Stimulated activated naive CD8-positive, alpha-beta T cell treated with anti-CD3 and anti-CD28 coated beads, Interleukin-15, Interleukin-2, amounts not matched to agents 100 ng/mL and 50 ng/mL, for 24 hours (primary cell): Measurements from ENCODE around the gene USF1.

Experiments
- H3K27ac Mint-ChIP-seq: one replicate; pipeline ENCODE4 v1.8.0; 2021; ENCODE audit warnings: mild to moderate bottlenecking, mixed read lengths
- H3K27me3 Mint-ChIP-seq: one replicate; pipeline ENCODE4 v1.8.0; 2021; ENCODE audit warnings: mixed read lengths
- H3K36me3 Mint-ChIP-seq: one replicate; pipeline ENCODE4 v1.8.0; 2021; ENCODE audit warnings: low read depth, mixed read lengths
- H3K4me1 Mint-ChIP-seq: one replicate; pipeline ENCODE4 v1.8.0; 2021; ENCODE audit warnings: low read depth, mixed read lengths
- H3K4me3 Mint-ChIP-seq: one replicate; pipeline ENCODE4 v1.8.0; 2021; ENCODE audit warnings: mild to moderate bottlenecking, mixed read lengths
- H3K9me3 Mint-ChIP-seq: one replicate; pipeline ENCODE4 v1.8.0; 2021; ENCODE audit warnings: mixed read lengths

The USF1 gene, protein sequence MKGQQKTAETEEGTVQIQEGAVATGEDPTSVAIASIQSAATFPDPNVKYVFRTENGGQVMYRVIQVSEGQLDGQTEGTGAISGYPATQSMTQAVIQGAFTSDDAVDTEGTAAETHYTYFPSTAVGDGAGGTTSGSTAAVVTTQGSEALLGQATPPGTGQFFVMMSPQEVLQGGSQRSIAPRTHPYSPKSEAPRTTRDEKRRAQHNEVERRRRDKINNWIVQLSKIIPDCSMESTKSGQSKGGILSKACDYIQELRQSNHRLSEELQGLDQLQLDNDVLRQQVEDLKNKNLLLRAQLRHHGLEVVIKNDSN

DNA sequence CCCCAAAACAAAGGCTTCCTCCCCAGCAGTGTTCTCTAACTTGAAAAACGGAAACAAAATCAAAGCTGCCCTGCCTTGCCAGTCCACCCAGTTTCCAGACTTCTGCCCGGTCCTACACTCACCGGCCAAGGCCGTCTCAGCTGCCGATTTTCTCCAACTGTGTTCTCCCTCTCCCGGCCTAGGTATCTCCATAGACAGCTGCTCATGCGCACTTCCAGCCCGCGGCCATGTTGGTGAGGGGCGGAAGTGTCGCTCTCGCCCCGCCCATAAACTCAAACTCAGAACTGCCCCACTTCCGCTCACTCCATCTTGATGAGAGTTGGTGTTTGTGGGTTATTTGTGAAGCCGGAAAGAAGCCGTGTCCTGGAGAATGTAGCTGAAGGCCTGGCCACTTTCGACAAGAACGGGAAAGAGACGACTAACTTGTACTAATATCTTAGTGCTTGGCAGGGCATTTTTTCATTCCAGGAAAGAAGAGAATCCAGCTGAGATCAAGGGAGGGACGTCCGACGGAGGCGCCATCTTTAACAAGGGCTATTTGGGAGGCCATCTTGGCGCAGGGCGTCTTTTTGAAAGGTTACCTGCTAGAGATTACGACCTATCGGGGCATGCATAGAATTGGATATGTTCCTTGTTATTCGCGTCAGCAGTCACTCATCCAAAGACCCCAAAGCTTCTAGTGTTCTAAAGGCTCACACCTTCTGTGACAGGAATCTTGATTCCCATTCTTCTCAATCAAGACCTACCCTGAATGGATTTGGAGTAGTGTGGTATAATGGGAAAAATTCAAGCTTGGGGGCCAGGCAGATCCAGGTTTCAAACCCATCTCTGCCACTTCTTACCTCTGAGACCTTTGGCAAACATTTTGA lies at the start of gene USF1:
TSS of gene USF1 (minus strand) at position 242 of the 869 bp plus-strand sequence. CDS start 2,702 bp downstream, outside the sequence.
- H3K27ac Mint-ChIP-seq: peak within 1 kb of the TSS; percentile 96
- H3K4me1 Mint-ChIP-seq: peaks cover 41% of the 10 kb centered on the region
- peaks cover 60% of the 10 kb centered on the region for H3K36me3 Mint-ChIP-seq

DNA sequence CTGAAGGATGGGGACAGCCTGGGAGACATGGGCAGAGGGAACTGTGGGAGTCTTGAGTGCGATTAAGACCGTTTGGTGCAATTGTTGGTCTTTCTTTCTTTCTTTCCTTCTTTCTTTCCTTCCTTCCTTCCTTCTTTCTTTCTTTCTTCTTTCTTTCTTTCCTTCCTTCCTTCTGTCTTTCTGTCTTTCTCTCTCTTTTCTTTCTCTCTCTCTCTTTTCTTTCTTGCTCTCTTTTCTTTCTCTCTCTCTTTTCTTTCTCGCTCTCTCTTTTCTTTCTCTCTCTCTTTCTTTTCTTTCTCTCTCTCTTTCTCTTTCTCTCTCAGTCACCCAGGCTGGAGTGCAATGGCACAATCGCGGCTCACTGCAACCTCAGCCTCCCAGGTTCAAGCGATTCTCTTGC lies 49.5 kb upstream of the USF1 start:
- Mint-ChIP-seq H3K27me3 (no peaks in the 10 kb centered on the region), H3K27ac (no peak overlapping the region), H3K4me1 (peaks cover 79% of the 10 kb centered on the region), H3K36me3 (peaks cover 8% of the 10 kb centered on the region), H3K9me3 (no peaks in the 10 kb centered on the region), H3K4me3 (no peak overlapping the region)

More for the DNA sequence above, at the start of gene USF1:
- H3K9me3 Mint-ChIP-seq: no peaks in the 10 kb centered on the region
- H3K4me3 Mint-ChIP-seq: peak within 1 kb of the TSS; percentile 88
- no peaks in the 10 kb centered on the region for H3K27me3 Mint-ChIP-seq

DNA sequence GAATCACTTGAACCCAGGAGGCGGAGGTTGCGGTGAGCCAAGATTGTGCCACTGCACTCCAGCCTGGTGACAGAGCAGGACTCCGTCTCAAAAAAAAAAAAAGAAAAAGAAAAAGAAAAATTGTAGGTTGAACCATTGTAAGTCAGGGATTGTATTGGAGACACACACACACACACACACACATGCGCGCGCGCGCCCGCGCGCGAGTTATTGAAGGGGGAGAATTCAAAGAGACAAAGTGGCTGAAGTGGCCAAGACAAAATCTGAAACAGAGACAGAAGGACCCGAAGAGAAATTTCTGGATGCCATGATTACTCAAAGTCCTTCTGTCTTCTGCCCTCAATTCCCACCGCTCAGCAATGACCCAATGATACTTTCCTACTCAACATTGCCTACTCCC lies 48.7 kb upstream of the USF1 start:
- Mint-ChIP-seq H3K27ac (no peak overlapping the region), H3K4me3 (no peak overlapping the region)

DNA sequence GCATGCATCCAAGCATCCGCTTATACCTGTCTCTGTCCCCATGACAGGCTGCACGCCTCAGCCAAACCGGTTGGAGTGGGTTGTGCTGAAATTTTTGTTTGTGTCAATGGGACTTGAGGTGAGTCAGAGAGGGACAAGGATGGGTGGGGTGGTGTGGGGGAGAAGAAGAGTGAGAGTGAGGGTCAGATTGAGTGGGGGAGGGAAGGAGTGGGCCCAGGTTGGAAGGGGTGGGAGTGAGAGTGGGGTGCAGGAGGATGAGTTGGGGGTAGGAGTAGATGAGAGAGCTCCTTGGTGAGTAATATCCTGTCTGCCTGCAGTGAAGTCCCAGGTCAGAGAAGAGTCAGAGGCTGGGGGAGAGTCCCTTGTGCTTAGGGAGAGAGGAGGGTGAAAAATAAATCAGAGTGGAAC lies 46.8 kb upstream of the USF1 start:
- peaks cover 61% of the 10 kb centered on the region for H3K4me1 Mint-ChIP-seq
- no peaks in the 10 kb centered on the region for H3K9me3 Mint-ChIP-seq
- H3K27me3 Mint-ChIP-seq: no peaks in the 10 kb centered on the region
- H3K27ac Mint-ChIP-seq: peak overlapping the region; percentile 16
- peak overlapping the region; percentile 21 for H3K4me3 Mint-ChIP-seq
- no peaks in the 10 kb centered on the region for H3K36me3 Mint-ChIP-seq

More for the DNA sequence above, 48.7 kb upstream of the USF1 start:
- Mint-ChIP-seq H3K27me3 (no peaks in the 10 kb centered on the region), H3K36me3 (peaks cover under 1% of the 10 kb centered on the region), H3K4me1 (peaks cover 74% of the 10 kb centered on the region), H3K9me3 (no peaks in the 10 kb centered on the region)

DNA sequence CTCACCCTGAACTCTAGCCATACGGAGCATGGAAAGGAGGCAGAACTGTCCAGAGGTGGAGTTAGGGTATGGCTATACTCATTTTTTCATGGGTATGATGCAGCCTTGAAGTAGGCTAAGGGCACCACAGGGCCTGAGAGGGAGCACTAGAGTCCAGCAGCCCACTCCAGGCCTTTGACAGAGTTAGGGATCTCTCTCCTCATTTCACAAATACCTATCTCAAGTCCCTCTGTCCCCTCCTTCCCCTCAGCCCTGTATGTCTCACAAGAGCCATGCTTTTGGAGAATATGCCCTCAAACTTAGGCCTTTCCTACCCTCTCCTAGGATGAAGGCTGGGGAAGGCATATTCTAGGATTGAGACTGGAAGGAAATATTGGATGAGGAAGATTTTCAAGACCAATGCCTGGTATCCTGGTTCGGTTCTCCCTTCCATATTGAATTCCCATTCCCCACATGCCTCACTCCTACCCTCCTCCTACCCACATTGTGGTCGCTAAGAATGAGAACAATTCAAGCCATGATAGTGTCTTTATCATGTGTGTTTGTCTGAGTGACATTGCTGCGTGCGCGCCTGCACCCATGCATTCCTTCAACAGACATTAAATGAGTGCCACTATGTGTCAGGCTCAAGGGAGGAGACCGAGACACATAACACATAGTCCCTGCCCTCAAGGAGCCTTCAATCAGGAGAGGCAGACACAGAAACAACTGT lies 46.2 kb upstream of the USF1 start:
- Mint-ChIP-seq H3K36me3 (no peaks in the 10 kb centered on the region), H3K27me3 (no peaks in the 10 kb centered on the region), H3K4me3 (no peak overlapping the region), H3K9me3 (no peaks in the 10 kb centered on the region), H3K27ac (no peak overlapping the region), H3K4me1 (peaks cover 54% of the 10 kb centered on the region)

DNA sequence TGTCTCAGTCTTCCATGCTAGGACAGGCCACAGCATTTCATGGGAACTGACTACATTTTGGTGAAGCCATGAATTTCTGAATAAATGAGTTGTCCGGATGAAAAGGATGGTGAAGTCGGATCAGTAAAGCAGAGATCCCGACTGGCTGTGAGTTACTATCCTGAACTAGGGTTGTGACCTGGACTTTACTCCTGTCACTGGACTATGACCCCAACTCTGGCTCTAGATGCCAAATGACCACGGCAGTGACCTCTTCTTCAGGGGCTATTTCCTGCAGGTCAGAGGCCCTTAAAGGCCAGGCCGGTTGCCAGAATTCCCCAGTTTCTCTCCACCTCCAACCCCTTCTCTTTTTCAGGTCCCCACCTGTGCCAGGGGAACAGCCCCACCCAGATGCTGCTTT lies 45.3 kb upstream of the USF1 start:
- H3K4me1 Mint-ChIP-seq: peaks cover 45% of the 10 kb centered on the region

DNA sequence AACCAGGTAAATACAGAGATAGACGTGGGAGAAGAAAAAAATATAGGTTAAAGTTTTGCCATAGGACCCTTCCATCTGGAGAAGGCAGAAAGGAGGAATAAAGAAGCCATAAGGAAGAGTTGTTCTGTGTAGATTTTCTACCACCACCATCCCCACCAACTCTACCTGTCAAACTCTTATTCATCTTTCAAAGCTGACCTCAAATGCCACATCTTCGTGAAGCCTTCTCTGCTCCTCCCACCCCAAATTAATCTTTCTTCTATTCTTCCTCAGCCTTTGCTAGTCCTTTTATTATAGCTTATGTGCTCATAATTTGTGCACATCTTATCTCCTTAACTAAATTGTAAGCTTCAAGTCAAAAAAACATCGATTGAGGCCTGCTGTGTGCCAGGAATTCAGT lies 44.8 kb upstream of the USF1 start:
- peak overlapping the region; percentile 7 for H3K27ac Mint-ChIP-seq
- H3K4me3 Mint-ChIP-seq: no peak overlapping the region
- no peaks in the 10 kb centered on the region for H3K27me3 Mint-ChIP-seq
- H3K4me1 Mint-ChIP-seq: peaks cover 41% of the 10 kb centered on the region
- H3K36me3 Mint-ChIP-seq: no peaks in the 10 kb centered on the region
- H3K9me3 Mint-ChIP-seq: no peaks in the 10 kb centered on the region

More for the DNA sequence above, 45.3 kb upstream of the USF1 start:
- Mint-ChIP-seq H3K9me3 (no peaks in the 10 kb centered on the region), H3K4me3 (no peak overlapping the region), H3K36me3 (no peaks in the 10 kb centered on the region), H3K27me3 (no peaks in the 10 kb centered on the region), H3K27ac (peak overlapping the region; percentile 7)

DNA sequence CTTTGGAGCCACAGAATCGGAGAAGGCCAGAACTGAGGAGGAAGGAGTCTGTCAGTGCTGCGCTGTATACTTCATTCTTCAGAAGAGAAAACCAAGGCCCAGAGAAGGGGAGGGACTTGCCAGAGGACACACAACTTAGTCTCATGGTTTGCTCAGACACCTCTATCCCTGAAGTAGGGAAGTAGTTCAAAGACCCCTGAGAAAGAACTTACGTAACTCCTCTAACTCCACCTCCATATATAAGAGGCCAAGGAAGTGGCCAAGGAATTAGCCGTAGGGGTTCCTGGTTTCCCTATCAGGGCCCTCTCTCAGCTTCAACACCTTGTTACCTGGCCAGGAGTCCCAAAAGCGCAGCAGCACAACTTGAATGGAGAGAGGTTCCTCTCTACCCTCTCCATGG lies 44.2 kb upstream of the USF1 start:
- peaks cover 40% of the 10 kb centered on the region for H3K4me1 Mint-ChIP-seq
- H3K27me3 Mint-ChIP-seq: no peaks in the 10 kb centered on the region
- no peaks in the 10 kb centered on the region for H3K36me3 Mint-ChIP-seq
- H3K9me3 Mint-ChIP-seq: no peaks in the 10 kb centered on the region
- H3K27ac Mint-ChIP-seq: no peak overlapping the region
- no peak overlapping the region for H3K4me3 Mint-ChIP-seq

DNA sequence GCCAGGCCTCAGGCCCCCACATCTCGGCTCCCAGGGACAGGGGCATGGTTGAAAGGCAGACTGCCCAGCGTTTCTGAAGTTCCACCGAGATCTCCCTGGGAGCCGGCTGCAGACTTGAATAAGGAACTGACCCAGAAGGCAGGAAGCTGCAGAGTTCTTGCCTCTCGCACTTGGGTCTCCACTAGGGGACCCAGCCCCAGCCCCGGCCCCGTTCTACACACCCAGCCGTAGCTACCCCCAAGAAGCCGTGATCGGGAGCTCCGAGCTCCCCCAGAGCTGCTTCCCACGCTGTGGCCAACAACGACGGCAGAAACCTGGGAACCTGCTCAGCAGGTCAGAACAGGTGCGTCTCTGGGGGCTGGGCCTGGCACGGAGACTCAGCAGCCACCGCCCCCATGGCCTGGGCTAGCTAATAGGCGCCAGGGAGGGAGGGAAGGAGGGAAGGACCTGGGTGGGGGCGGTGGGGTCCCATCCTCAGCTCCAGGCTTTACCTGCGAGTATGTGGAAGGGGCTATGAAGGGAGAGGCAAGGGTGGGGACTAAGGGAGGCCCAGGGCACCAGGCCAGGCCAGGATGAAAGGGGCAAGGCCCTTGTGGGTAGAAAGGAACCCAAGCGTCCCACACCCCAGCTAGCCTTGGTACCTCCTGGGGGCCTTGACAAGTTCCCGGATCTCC lies 43.6 kb upstream of the USF1 start, which contains the start of gene NECTIN4:
TSS of gene NECTIN4 (minus strand) at position 308 of the 674 bp plus-strand sequence. CDS start at position 46, 262 bp downstream.
- Mint-ChIP-seq H3K9me3 (no peaks in the 10 kb centered on the region), H3K4me3 (no peak within 1 kb of the TSS), H3K27ac (no peak within 1 kb of the TSS), H3K4me1 (peaks cover 40% of the 10 kb centered on the region), H3K27me3 (no peaks in the 10 kb centered on the region), H3K36me3 (no peaks in the 10 kb centered on the region)

DNA sequence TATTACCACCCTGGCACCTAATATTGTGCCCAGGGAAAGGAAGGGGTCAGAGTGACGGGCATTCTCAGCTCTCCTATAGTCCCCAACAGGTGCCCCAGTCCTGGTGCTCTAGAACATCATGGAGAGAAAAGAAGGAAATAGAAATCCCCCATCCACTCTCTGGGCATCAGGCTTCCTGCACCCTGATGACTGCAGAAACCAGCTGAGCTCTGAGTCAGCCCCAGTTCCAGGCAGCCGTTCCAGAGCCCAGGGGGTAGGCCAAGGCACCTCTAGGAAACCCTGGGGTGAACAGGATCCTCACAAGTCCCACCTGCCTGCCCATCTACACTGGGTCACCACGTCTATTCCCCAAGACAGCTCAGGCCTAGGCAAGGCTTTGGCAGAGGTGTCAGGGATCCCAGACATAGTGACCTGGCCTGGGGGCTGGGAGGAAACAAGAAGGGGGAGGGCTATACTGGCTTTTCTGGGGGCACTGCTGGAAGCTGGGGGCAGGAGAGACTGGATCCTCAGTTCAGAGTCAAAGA lies 42.9 kb upstream of the USF1 start:
- Mint-ChIP-seq H3K9me3 (no peaks in the 10 kb centered on the region), H3K4me1 (peaks cover 36% of the 10 kb centered on the region), H3K27me3 (no peaks in the 10 kb centered on the region), H3K27ac (no peak overlapping the region), H3K36me3 (no peaks in the 10 kb centered on the region), H3K4me3 (no peak overlapping the region)

DNA sequence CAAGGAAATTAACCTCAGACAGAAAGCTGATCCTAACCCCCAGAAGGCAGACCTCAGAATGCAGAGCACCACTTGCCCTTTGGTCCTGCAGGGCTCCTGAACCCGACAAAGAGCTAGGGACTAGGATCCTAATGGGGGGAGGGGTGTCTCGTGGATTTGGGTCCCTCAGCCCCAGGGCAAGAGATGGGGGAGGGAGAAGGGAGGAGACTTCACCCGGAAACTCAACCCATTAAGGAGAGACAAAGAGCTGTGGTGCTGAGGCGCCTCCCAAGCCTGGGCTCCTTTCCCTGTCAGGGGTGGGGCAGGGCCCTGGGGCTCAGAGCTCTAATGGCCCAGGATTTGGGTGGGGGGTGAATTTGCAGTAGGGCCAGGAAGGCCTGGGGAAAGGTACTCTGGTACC lies 40.7 kb upstream of the USF1 start:
- no peaks in the 10 kb centered on the region for H3K9me3 Mint-ChIP-seq
- H3K27me3 Mint-ChIP-seq: no peaks in the 10 kb centered on the region
- no peak overlapping the region for H3K27ac Mint-ChIP-seq
- peaks cover 14% of the 10 kb centered on the region for H3K4me1 Mint-ChIP-seq
- H3K4me3 Mint-ChIP-seq: no peak overlapping the region
- H3K36me3 Mint-ChIP-seq: no peaks in the 10 kb centered on the region

DNA sequence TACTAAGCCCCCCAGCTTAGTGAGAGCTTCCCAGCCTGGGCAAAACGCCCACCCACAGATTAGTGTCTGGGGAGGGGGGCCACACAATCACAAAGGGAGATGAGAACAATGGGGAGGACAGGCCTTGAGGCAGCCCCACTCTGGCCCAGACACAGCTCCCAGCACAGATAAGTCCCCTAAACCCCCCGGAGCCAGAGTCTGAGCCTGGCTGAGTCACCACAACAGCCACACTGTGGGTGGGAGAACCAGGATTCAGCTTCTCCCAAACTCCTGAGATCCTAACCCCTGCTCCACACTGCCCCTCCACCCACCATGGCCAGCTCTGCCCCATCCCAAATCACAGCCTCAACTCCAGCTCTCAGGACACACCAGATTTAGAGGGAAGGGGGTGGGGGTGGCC lies 39.4 kb upstream of the USF1 start:
- no peaks in the 10 kb centered on the region for H3K36me3 Mint-ChIP-seq
- H3K27ac Mint-ChIP-seq: no peak overlapping the region
- H3K4me1 Mint-ChIP-seq: peaks cover 8% of the 10 kb centered on the region
- no peak overlapping the region for H3K4me3 Mint-ChIP-seq
- H3K9me3 Mint-ChIP-seq: no peaks in the 10 kb centered on the region
- H3K27me3 Mint-ChIP-seq: no peaks in the 10 kb centered on the region

DNA sequence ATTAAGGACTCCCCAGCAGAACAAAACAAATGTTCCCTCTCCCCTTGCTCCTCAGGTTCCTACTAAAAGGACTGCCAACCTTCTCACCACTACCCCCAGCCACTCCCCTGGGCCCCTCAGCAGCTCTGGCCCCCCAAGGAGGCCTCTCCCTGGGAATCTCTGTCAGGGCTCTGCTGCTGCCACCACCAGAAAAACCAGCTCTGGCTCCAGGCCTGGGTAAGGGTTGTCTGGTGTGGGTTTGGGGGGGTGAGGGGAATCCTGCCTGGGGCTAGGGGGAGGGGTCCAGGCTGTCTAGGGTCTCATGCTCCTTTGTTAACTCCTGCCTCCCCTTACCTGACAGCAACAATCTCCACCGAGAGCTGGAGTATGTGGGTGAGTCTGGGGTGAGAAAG lies 38.8 kb upstream of the USF1 start:
- peak overlapping the region; percentile 52 for H3K27ac Mint-ChIP-seq
- no peaks in the 10 kb centered on the region for H3K27me3 Mint-ChIP-seq
- H3K9me3 Mint-ChIP-seq: no peaks in the 10 kb centered on the region
- no peaks in the 10 kb centered on the region for H3K36me3 Mint-ChIP-seq
- H3K4me3 Mint-ChIP-seq: no peak overlapping the region
- H3K4me1 Mint-ChIP-seq: peaks cover 7% of the 10 kb centered on the region
